Heart left ventricle (tissue), 13 donors: ENCODE data around the gene ETHE1.

ENCODE experiments used
- POLR2A ChIP-seq, 2 donors: fragments of 450-650 bp; IDR thresholded peaks; one replicate each; pipeline ENCODE4 v1.6.1; 2017; ENCODE audit warnings: antibody characterized with exemption in 2 of 2, mild to moderate bottlenecking in 2 of 2, moderate library complexity in 2 of 2
- TF ChIP-seq, protein P1 (sequence below), 12 donors: fragments of 200-600 bp; sonication (generic) in 4 of 12; IDR thresholded peaks; one replicate each; pipeline versions ENCODE4 v1.5.0 to v1.8.0; 2018 to 2022; ENCODE audit warnings: antibody characterized with exemption in 12 of 12, mild to moderate bottlenecking in 5 of 12
- donor health status: ischemic (EF 13 %, LVEDD 7.1; RV severe dilation, severe dysfunction).
- donor health status: DM: no; HTN: yes; CAD: no.
- donor health status: DM: no; HTN: no; CAD: no.
- donor health status: ischemic (EF 25% LVEDD 6.9; RV normal size, moderate dysfunction).
- donor health status: ischemic (EF 25% LVEDD 5.7; RV mildly dilated, moderate dysfunction).
- donor health status: ischemic (EF 35%, LVEDD 5.7; RV mildly dilated, moderate dysfunction).
- donor health status: nonischemic (EF 11% LVEDD 7.7; RV severe dilation, severe dysfunction).
- donor health status: DM: yes; HTN: yes; CAD: no.
- donor health status: PGD.
- donor health status: ischemic (EF 29% LVEDD 5.4; RV normal size, mild dysfunction).
- donor health status: nonischemic (EF 23%, LVEDD 6.1; RV moderate dilation, normal function).

DNA sequence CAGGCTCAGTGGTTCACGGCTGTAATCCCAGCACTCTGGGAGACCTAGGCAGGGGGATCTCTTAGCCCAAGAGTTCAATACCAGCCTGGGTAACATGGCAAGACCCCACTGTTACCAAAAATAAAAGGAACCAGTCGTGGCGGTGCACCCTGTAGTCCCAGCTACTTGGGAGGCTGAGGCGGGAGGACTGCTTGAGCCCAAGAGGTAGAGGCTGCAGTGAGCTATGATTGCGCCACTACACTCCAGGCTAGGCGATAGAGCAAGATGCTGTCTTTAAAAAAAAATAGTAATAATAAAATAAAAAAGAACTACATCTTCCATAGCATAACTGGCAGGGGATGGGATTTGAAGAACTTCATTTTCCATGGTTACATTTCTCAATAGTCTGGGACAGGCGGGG, 64.6 kb downstream of the ETHE1 start:
- TF ChIP-seq, protein P1, sequence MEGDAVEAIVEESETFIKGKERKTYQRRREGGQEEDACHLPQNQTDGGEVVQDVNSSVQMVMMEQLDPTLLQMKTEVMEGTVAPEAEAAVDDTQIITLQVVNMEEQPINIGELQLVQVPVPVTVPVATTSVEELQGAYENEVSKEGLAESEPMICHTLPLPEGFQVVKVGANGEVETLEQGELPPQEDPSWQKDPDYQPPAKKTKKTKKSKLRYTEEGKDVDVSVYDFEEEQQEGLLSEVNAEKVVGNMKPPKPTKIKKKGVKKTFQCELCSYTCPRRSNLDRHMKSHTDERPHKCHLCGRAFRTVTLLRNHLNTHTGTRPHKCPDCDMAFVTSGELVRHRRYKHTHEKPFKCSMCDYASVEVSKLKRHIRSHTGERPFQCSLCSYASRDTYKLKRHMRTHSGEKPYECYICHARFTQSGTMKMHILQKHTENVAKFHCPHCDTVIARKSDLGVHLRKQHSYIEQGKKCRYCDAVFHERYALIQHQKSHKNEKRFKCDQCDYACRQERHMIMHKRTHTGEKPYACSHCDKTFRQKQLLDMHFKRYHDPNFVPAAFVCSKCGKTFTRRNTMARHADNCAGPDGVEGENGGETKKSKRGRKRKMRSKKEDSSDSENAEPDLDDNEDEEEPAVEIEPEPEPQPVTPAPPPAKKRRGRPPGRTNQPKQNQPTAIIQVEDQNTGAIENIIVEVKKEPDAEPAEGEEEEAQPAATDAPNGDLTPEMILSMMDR (IDR thresholded peaks at IDR 0.05): no peak
- TF ChIP-seq POLR2A (IDR thresholded peaks at IDR 0.05): no peak
